Fibroblast of skin of right biceps (primary cell): ENCODE results near the gene DISP3.

Experiments
- DNase-seq: peaks from one replicate; pipeline ENCODE4 v3.0.0-alpha.2; 2013

The DISP3 gene

GRCh38 chr1:11488966-11489625, 10.1 kb downstream of the DISP3 start:
- no peak for DNase-seq

- DNase-seq = no peak
Measured at GRCh38 chr1:11492235-11492634, 13.3 kb downstream of the DISP3 start.

GRCh38 chr1:11493972-11494655, 15.2 kb downstream of the DISP3 start:
- no peak for DNase-seq

- no peak for DNase-seq
Measured at GRCh38 chr1:11494771-11495170, 15.8 kb downstream of the DISP3 start.

- no peak for DNase-seq
Measured at GRCh38 chr1:11495579-11495978, 16.6 kb downstream of the DISP3 start.

GRCh38 chr1:11496551-11497080, 17.7 kb downstream of the DISP3 start:
- no peak for DNase-seq

- no peak for DNase-seq
Measured at GRCh38 chr1:11498956-11499594, 20.1 kb downstream of the DISP3 start.

- no peak for DNase-seq
Measured at GRCh38 chr1:11499601-11500331, 20.8 kb downstream of the DISP3 start.

GRCh38 chr1:11500881-11501280, 21.9 kb downstream of the DISP3 start:
- no peak for DNase-seq

- DNase-seq = peak; percentile 40
Measured at GRCh38 chr1:11501491-11501897, 22.5 kb downstream of the DISP3 start.

GRCh38 chr1:11501906-11502485, 23.0 kb downstream of the DISP3 start:
- no peak for DNase-seq

- DNase-seq = no peak
Measured at GRCh38 chr1:11502516-11502915, 23.6 kb downstream of the DISP3 start.

GRCh38 chr1:11504599-11504998, 25.6 kb downstream of the DISP3 start:
- DNase-seq = no peak

GRCh38 chr1:11505591-11506538, 26.9 kb downstream of the DISP3 start:
- DNase-seq = no peak

GRCh38 chr1:11507309-11507708, 28.4 kb downstream of the DISP3 start:
- no peak for DNase-seq

GRCh38 chr1:11513681-11514080, 34.7 kb downstream of the DISP3 start:
- no peak for DNase-seq

- no peak for DNase-seq
Measured at GRCh38 chr1:11514366-11514765, 35.4 kb downstream of the DISP3 start.

GRCh38 chr1:11515368-11516300, 36.7 kb downstream of the DISP3 start:
- DNase-seq = no peak

- no peak for DNase-seq
Measured at GRCh38 chr1:11516961-11517635, 38.1 kb downstream of the DISP3 start.
